T-helper 22 cell (primary cell): ENCODE measurements around the gene GALNT1.

Experiments used
- DNase-seq: peaks from one replicate; pipeline ENCODE4 v3.0.0-alpha.2; 2020; ENCODE audit warnings: low read depth

Gene GALNT1

DNA sequence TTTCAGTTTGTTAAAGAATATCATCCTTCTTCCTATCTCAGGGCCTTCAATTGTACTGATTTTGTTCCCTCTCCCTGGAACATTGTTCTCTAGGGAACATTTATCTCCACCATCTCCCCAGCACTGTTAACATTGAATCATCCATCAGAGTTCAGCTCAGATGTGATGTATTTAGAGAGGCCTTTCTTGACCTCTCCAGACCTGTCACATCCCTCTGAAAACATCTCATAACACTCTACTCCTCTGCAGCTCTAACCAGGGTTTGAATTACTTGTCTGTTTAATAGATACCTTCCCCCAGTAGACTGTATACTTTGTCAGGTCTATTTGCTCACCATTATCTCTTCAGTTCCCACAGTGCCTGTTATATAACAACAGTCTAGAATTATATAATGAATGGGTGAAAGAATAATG, 98.6 kb downstream of the GALNT1 start:
- DNase-seq = no peak

DNA sequence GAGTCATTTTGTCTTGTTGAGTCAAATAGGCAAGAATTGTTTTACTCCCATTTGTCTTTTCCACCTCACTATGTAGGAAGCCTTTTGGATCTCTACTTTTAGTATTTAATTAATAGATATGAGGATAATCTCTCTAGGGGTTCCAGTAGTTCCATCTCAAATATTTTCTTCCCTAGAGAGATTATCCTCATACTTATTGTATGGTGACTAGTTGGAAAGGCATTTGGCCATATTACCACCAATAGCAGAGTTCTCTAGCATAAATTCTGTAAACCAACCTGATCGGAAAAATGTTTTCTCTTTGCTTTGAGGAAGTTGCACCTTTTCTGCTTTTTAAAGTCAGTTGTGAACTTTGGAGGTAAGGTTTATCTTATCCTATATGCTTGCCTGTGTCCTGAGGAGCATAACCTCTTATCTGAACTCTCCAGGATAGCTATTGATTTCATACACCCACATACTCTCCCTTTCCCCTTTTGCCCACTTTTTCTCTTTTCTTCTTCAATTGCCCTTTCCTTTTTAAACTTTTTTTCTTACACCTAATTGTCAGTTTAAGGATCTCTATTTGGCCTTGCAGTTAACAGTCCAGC, 100.8 kb downstream of the GALNT1 start:
- no peak for DNase-seq

DNA sequence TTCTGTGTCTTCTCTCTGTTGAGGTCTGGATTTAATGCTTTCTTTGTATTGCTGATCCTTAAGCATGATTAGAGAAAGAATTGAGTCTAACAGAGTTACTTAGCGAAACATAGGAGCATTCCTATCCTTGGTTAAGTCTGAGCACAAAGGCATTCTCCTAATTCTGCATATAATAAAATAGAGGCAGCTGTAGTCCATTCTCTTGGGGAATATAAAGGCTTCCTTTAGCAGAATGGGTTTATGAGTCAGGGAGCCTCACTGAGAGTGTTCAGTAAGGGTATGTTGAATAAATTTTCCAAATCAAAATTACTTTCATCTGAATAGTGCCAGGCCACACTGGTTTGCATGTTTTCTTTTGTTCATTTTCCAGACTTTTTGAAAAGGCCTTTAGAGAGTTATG, 101.5 kb downstream of the GALNT1 start:
- no peak for DNase-seq

- no peak for DNase-seq
Measured at GRCh38 chr18:35688757-35689156, 107.2 kb downstream of the GALNT1 start.

DNA sequence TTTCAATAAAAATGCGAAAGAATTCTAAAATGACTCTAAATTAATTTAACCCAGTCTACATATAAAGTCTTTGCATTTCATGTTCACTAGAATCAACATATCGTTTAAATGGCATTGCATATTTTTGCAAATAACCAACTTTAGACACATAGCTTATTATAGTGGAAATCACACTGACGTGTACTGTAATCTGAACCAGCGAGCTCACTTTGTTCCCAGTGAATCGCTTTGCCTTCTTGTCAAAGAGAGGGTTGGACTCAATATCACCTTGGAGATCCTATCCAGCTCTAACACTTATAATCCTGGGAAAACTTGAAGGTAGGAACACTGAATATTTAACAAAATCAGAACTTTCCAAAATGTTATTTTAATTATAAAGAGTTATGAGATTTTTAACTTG, 108.2 kb downstream of the GALNT1 start:
- DNase-seq = no peak

- DNase-seq = no peak
Measured at GRCh38 chr18:35691625-35692024, 110.1 kb downstream of the GALNT1 start.

- no peak for DNase-seq
Measured at GRCh38 chr18:35692866-35693265, 111.3 kb downstream of the GALNT1 start.

DNA sequence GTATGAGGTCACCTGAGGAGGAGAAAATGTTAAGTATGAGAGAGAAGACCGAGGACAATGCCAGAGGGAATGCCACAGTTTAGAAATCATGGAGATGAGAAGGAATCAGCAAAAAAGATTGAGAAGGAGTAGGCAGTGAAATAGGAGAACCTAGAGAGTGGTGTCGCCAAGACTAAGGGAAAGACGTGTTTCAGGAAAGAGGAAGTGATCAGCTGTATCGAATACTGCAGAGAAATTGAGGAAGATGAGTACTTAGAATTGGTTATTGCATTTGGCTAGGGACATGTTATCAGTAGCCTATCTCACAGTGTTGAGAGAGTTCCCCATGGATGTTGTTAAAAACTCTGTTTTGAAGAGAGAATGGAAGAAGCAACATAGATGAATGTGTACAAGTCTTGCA, 112.3 kb downstream of the GALNT1 start:
- no peak for DNase-seq

GRCh38 chr18:35694808-35695207, 113.3 kb downstream of the GALNT1 start:
- no peak for DNase-seq

DNA sequence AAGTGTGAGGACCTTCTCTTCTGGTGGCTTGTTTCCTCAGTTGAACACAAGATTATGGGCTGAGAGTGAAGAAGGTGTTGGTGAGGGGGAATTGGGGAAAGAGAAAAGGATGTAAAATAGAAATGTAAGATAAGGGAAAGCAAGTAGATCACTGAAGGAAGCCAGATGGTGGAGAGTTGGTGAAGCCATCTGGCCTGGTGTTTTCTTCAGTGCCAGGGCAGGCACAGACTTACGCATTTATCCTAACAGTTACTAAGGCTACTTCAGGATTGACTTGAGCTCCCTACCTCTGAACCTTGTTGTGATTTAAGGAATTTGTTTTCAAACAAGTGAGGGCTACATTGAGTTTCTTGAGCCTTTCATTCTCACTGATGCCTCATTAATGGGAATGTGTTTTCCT, 113.8 kb downstream of the GALNT1 start:
- no peak for DNase-seq

GRCh38 chr18:35695803-35696202, 114.3 kb downstream of the GALNT1 start:
- DNase-seq = no peak

- DNase-seq = no peak
Measured at GRCh38 chr18:35696307-35696706, 114.8 kb downstream of the GALNT1 start.

DNA sequence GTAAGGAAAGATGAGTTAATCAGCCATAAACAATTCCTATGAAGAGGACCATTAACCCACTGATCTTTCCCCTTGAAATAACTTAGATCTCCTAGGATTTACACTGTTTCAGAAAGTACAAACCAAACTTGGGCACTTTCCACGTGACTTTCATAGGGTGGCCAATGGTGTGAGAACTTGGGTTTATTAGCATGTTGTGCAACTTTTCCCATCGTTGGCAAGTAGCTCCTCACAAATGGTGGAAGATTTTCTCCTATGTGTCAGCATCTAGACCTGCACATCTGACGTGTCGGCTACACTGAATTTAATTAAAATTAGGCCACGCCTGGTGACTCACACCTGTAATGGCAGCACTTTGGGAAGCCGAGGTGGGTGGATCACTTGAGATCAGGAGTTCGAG, 116.3 kb downstream of the GALNT1 start:
- DNase-seq = no peak

DNA sequence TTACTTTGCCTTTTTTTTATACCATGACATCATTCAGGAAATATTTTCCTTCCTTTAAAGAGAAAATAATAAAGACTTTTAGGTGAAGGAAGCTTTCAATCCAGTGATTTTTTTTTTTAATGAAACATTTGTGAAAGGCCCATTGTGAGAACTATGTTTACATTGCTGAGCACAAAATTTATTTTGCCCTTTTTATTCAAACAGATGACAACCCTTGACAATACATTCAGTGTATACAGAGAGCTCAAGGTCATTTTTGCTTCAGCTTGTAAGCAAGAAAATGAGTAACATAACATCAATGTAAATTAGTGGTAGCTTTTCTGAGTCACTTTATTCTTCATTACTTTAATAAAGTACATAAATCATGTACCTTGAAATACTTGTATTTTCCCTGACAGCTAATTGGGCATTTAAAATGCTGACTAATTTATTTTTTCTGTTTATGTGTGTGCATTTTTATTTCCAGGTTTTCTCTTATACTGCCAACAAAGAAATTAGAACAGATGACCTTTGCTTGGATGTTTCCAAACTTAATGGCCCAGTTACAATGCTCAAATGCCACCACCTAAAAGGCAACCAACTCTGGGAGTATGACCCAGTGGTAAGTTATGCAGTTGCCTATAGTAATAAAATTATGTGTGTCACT, 121.6 kb downstream of the GALNT1 start:
- no peak for DNase-seq

DNA sequence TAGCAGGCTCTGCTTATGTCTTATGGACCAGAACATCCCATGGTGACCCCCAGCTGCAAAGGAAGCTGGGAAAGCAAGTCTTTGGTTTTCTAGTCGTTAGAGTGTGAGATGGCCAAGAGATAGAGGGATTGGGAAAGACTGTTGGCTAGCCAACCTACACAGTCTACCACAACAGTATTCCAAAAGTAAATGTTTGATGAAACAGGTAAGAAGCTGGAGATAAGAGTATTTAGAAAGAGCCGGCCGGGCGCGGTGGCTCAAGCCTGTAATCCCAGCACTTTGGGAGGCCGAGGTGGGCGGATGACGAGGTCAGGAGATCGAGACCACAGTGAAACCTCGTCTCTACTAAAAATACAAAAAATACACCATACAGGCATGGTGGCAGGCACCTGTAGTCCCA, 124.4 kb downstream of the GALNT1 start:
- DNase-seq = no peak

DNA sequence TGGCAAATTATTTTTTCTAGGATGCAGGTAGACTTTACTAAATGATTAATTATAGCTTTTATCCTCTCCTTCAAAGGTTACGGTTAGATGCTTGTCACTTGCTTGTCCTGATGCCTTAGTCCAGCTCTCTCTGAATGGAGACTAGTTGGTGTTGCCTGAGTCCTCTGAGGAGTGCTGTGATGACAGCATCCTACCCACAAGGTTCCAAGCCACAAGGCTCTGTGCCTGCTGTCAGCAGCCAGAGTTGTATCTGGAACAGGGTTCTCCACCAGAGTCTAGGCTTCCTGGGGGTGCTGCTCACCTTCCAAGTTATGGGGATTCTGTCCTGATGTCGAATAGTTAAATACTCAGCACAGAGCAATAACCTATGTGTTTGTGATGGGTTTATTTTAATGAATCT, 125.7 kb downstream of the GALNT1 start:
- no peak for DNase-seq

DNA sequence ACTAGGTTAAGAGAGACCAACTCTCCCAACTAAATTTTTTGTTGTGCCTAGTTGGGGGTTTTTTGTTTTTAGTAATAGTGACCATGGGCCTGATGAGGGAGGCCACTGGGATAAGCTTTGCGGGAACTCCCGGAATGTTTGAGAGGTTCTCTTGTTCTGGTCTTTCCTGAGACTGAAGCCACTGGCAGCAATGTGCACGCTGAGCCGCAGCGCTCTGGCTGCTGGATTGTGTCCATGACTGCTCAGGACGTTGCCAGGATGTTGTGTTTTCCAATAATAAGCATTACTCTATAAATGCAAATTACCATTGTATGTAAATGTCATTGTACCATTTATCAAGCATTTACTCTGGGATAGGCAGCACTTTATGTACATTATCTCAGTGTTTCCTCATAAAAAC, 126.1 kb downstream of the GALNT1 start:
- no peak for DNase-seq

DNA sequence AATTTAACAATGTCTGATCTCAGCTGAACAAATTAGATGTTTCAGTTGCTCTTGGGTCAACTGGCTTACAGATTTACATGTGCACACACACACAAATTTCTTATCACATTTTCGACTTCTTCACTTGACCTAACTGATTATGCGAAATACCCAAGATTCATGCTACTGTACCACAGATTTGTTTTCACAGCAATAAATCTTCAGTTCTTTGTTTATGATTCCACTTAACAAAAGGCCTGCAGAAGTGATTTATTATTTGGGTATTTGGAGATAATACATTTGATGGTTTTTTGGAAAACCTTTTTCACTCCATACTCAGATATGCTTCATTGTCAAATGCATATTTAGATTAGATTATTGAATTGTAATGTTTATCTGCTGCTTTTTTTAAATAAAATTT, 129.0 kb downstream of the GALNT1 start:
- DNase-seq = no peak

DNA sequence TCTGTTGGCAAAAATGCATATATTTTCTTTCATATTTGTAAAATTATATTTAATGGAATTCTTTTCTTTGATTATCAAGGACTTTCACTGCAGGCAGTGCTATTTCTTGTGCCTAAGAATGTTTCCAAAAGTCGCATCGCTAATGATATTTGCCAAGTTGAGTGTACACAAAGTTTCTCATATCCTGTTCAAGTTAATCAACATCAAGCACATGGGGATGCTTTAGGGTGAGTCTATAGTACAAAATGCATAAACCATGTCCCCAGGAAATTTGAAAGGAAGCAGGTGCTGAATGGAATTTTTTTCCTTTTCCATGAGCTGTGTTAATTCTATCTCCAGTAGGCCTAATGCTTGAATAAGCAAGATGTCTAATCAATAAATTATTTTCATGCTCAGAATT, 129.7 kb downstream of the GALNT1 start:
- no peak for DNase-seq

- DNase-seq = no peak
Measured at GRCh38 chr18:35713545-35713944, 132.0 kb downstream of the GALNT1 start.

- DNase-seq = no peak
Measured at GRCh38 chr18:35714539-35714938, 133.0 kb downstream of the GALNT1 start.

- DNase-seq = no peak
Measured at GRCh38 chr18:35715139-35715538, 133.6 kb downstream of the GALNT1 start.

DNA sequence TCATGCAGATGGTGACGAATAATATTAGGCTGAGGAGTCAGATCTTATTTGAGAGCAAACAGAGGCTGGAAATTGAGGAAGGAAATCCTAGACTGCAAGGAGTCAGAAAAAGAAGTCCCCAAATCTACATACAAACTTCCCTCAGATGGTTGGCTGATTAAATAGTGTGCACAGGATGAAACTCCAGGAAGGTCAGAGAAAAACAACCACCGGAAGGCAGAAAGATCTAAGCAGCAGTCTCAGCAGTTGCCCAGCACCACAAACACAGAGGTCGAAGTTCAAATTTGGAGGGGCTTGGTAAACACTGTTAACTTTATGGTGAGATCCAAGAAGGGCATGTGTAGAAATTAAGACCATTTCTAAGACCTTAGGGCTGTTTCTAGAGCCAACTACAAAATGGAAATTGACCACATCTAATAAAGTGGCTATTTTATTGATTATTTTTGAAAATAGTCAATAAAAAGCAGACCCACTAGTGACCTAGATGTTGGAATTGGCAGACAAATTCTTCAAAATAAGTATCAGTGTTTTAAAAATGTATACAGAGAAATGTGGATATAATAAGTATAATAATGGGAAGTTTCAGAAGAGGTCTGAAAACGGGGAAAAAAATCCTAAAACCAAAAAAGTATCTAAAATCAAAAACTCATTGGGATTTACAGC, 134.8 kb downstream of the GALNT1 start:
- DNase-seq = no peak

DNA sequence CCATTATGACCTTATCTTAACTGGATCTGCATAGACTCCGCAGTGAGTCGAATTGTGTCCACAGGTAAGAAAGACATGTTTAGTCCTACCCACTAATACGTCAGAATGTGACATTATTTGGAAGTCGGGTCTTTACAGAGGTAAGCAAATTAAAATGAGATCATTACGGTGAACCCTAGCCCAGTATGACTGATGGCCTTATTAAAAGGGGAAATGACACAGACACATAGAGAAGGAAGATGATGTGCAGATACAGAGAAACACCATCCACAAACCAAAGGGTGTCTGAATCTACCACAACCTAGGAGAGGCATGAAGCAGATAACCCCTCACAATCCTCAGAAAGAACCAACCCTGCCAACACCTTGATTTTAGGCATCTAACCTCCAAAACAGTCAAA, 135.6 kb downstream of the GALNT1 start:
- no peak for DNase-seq
